DOHH2 (cell line): Measurements from ENCODE around the gene TRAK2.

ENCODE experiments used
- CTCF ChIP-seq: fragments of 200-600 bp; sonication (generic); IDR thresholded peaks from one replicate; pipeline ENCODE4 v1.5.1; 2014; ENCODE audit warnings: antibody characterized with exemption, mild to moderate bottlenecking, low read depth, low read length; ENCODE audit not compliant: poor library complexity, severe bottlenecking
- EZH2phosphoT487 ChIP-seq: fragments of 200-600 bp; sonication (generic); IDR thresholded peaks from 2 replicates; pipeline ENCODE4 v1.6.1; 2017; ENCODE audit warnings: borderline replicate concordance, mild to moderate bottlenecking, antibody characterized with exemption, low read length, moderate library complexity, mixed read lengths

GRCh38 chr2:201460532-201460931 is 9.3 kb upstream of the TRAK2 start:
- TF ChIP-seq CTCF: no peak
- TF ChIP-seq EZH2phosphoT487: no peak
